ENCODE results near the gene LSM14B.
"Not testable (repeated sequence)": the region's sequence is repeated elsewhere in the genome, so short reads cannot be mapped to it uniquely, and the experiment has no call there.

LSM14B gene

GRCh38 chr20:62114894-62115293 is 7.4 kb upstream of the LSM14B start:
- DNase-seq (ENCODE audit: low spot score): no peak

- not testable (repeated sequence) for DNase-seq (ENCODE audit: low spot score)
These were observed 6.4 kb upstream of the LSM14B start for GRCh38 chr20:62115800-62116407.

GRCh38 chr20:62116558-62117361 is 5.5 kb upstream of the LSM14B start:
- no peak for DNase-seq (ENCODE audit: low spot score)

GRCh38 chr20:62117362-62117646 is 5.0 kb upstream of the LSM14B start:
- no peak for DNase-seq (ENCODE audit: low spot score)

DNA sequence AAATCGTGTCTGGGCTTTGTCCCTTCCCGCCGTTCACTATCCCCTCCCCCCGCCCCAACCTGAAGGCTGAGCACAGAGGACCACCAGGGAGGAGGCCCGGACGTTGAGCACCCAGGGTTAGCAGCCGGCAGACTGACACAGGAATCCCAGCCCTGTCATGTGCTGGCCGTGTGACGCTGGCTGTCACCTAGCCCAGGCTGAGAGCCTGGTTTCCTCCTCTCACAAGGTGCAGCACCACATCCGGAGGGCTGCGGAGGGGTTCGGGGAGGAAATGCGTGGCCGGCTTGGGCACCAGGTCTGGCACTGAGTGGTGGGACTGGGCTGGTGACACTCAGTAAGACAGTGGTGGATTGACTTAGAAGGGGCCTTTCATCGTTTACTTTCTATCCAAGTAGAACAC is 4.6 kb upstream of the LSM14B start:
- DNase-seq (ENCODE audit: low spot score): no peak

GRCh38 chr20:62118113-62119043 is 3.9 kb upstream of the LSM14B start:
- no peak for DNase-seq (ENCODE audit: low spot score)

- no peak for DNase-seq (ENCODE audit: low spot score)
These were observed 3.2 kb upstream of the LSM14B start for GRCh38 chr20:62119115-62119514.

- no peak for DNase-seq (ENCODE audit: low spot score)
These were observed 2.5 kb upstream of the LSM14B start for GRCh38 chr20:62119591-62120364.

DNA sequence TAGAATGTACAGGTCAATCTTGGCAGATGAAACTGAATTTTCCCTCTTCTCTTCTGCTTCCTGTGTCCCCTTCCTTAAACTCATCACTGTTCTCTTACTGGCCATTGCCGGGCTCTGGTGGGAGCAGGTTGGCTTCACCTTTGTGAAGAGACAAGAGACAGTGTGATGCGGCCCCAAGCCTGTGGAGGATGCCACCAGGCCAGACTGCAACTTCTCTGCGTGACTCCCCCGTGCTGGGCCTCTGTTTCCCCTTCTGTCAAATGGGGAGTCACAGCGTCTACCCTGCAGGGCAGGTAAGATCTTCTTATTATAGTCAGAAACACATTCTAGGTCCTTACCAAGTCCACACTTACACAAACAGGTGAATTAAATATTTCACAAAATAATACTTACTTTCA is 1.9 kb upstream of the LSM14B start:
- DNase-seq (ENCODE audit: low spot score): no peak

DNA sequence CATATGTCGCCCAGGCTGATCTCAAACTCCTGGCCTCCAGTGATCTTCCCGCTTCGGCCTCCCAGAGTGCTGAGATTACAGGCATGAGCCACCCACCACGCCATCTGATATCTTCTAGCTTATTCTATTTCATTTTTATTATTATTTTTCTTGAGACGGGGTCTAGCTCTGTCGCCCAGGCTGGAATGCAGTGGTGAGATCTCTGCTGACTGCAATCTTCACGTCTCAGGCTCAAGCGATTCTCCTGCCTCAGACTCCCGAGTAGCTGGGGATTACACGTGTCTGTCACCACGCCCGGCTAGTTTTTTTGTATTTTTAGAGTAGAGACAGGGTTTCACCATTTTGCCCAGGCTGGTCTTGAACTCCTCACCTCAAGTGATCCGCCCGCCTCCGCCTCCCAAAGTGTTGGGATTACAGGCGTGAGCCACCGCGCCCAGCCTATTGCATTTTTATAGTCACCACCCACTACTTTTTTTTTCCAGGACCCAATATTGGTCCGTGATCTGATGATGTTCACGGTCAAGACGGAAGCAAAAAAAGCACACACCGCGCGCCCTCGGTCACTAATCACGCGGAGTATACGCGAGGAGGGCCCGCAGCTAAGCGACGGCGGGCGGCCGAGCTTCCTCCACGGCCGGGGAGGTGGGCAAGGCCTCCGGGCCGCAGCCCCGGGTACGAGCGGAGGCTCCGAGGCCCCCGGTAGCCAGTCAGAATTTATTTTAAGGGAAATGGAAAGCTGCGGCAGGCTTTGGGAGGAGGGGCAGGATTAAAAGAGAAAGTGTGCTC is 1.1 kb upstream of the LSM14B start:
- peak; percentile 87 for DNase-seq (ENCODE audit: low spot score)

GRCh38 chr20:62122654-62123449 is 577 bp downstream of the LSM14B start:
- peak; percentile 49 for DNase-seq (ENCODE audit: low spot score)

GRCh38 chr20:62123450-62124118 is 1.3 kb downstream of the LSM14B start:
- peak; percentile 60 for DNase-seq (ENCODE audit: low spot score)

DNA sequence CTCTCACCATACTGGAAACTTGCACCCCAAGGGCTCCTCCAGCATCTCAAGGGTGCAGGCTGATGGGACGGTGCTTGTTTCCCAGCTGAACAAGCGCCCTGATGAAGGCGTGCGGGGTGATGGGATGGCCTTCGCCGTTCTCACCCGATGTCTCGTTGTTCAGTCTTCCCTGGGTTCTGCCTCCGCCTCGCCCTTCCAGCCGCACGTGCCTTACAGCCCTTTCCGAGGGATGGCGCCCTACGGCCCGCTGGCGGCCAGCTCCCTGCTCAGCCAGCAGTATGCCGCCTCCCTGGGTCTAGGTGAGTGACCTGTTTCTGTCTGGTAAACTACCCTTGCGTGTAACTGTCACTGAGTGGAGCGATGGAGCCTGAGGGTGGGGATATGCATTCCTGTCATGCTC is 3.9 kb downstream of the LSM14B start:
- no peak for DNase-seq (ENCODE audit: low spot score)

- no peak for DNase-seq (ENCODE audit: low spot score)
These were observed 5.5 kb downstream of the LSM14B start for GRCh38 chr20:62127799-62128198.

DNA sequence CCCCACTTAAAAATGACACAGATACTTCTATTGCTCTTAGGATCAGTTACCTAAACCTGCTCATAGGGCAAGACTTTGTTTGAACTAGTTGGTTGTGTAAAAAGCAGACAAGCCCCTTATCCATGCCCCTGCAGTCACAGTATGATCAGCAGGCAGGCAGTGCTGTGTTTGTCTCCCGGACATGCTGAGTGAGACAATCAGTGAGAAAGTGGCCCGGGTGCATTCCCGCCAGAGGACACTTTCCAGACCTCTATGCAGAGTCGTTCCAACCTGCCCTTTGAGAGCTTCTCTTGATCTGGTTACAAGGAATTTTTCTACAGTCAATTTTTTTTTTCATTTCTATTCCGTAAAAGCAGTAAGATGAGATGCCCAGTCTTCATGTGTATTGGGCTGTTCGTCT is 6.2 kb downstream of the LSM14B start:
- DNase-seq (ENCODE audit: low spot score): no peak

DNA sequence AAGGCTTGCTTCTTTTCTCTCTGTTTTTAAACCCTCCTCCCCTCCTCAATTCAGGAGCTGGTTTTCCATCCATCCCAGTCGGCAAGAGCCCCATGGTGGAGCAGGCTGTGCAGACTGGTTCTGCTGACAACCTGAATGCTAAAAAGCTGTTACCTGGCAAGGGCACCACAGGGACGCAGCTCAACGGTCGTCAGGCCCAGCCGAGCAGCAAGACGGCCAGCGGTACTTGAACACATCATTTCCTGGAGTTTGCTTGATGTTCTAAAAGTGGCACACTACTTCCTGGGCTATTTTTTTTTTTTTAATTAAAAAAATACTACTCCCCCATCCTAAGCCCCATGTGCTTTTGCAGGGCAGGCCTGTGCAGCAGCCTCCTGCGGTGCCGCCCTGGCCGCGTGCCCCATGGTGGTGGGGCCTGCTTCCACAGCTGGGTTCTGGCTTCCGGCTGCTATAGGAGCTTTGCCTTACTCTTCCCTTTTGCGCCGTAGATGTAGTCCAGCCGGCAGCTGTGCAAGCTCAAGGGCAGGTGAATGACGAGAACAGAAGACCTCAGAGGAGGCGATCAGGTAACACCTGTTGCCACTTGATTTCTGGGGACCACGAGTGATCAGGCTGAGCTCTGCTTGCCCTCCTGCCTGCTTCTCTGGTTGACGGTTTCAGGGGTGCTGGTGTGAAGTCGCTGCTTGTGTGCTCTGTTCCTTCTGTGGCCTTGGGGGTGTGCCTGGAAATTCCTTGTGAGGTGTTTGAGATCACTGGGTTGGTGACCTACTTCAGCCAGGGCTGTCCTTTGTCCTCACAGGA is 7.7 kb downstream of the LSM14B start:
- no peak for DNase-seq (ENCODE audit: low spot score)

DNA sequence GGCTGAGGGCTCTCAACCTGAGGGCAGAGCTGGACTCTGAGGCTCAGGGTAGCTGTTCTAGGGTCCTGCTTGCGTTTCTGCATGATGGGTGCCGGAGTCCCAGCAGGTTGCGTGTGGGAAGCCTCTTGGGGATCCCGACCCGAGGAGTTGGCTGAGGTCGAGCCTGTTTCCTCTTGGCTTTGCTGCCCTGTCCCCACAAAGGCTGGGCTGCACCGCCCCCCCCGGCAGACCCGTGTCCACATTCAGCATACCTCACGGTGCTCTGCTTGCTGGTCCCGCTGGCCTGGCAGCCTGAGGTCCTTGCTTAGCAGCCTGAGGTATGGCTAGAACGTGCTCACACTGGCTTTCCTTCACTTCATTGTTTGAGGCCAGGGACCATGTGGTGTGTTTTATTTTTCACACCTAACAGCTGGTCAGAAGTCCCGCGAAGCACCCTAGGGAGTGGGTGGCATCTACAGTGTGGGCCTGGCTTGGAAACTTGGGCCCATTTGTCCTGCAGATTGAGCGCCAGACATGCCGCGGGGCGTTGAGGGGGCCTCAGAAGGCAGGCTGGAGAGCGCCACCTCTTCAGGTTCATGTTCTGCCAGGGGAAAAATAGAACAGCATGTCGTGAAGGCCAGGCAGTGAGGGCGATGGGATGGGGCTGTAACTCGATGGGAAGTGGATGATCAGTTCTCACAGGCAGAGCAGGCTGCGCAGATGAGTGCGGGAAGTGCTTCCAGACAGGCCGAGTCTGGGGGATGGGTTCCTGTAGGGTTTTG is 9.5 kb downstream of the LSM14B start:
- DNase-seq (ENCODE audit: low spot score): no peak

- no peak for DNase-seq (ENCODE audit: low spot score)
These were observed 10.1 kb downstream of the LSM14B start for GRCh38 chr20:62132421-62132820.

Data from RKO (cell line).